ENCODE data around the gene CD200R1.

The CD200R1 gene, protein sequence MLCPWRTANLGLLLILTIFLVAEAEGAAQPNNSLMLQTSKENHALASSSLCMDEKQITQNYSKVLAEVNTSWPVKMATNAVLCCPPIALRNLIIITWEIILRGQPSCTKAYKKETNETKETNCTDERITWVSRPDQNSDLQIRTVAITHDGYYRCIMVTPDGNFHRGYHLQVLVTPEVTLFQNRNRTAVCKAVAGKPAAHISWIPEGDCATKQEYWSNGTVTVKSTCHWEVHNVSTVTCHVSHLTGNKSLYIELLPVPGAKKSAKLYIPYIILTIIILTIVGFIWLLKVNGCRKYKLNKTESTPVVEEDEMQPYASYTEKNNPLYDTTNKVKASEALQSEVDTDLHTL
- total RNA-seq: 15.0 to 24.5 reads per million in 2 donors

DNA sequence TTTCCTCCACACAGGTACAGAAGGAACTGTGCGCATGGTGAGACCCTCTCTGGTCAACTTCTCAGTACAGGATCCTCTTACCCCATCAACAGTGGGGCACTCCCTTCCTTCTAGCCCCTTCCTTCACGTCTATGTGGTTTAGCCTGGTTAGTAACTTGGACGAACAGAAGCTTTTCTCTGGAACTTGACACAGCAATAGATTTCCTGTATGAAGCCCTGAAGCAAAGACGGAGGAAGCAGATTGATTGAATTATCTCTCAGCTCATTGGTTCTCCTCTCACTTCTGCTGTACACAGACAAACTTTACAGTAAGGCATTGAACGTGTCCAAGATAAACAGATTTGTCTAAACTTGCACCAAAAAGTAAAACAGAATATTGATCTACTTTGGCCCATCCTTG is at the start of gene CD200R1:
TSS of gene CD200R1 (minus strand) at position 210 of the 400 bp plus-strand sequence. CDS start 246 bp downstream, outside the sequence.
- DNase-seq: no peak

DNA sequence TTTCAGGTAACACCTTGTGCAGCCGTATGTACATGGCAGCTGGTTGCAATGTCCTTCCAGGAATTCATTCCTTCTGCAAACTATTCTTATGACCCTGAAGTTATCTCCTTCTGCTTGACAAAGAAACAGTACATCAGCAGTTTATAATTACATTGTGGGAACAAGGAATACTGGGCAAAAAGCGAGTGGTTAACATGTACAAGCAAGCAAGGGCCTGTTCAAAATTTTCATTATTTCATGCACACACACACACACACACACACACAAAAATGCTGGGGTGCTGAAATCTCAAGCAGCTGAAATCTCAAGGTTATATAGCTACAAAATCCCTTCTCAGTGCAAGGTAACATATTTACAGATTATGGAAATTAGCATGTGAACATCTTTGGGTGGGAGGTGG is 46.6 kb upstream of the CD200R1 start:
- DNase-seq: no peak

DNA sequence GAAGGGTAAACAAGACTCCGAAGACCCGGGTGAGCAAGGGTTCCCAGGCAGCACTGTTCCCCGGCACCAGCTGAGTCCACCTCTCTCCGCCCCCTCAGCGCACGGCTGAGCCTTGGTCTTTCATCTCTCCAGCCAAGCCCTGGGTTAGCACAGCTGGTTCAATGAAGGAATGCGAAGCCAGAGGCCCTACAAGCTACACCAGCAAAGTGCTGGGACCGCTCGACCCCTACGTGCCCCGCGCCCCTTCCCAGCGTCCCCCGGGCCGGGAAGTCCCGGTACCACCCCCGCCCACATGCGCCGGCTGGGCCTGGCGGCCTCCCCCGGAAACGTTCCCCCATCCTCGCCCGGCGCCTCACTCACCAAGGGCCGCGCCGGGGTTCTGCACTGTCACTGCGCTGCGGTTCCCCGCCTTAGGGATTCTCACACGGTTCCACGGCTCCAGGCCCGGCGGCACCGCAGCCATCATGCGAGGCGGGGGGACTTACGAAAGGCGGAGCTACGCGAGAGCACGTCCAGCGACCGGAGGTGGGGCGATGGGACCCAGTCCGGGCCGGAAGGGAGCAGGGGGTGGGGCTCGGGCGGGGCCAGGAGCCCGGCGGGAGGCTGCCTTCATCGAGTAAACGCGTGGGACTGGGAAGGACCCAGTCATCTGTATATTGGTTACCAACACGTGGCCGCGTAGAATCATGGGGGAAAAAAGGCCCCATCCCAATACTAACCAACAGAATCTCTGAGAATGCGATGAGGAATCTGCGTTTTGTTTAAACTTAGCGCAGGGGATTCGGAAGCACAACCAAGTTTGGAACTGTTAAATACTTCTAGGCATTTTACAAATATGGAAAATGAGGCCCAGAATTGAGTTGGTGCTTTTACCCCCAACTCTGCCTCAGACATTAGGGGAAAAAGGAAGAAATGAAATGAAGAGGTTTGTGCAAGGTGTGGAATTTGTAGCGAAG is 44.6 kb upstream of the CD200R1 start:
- peak; percentile 84 for DNase-seq

DNA sequence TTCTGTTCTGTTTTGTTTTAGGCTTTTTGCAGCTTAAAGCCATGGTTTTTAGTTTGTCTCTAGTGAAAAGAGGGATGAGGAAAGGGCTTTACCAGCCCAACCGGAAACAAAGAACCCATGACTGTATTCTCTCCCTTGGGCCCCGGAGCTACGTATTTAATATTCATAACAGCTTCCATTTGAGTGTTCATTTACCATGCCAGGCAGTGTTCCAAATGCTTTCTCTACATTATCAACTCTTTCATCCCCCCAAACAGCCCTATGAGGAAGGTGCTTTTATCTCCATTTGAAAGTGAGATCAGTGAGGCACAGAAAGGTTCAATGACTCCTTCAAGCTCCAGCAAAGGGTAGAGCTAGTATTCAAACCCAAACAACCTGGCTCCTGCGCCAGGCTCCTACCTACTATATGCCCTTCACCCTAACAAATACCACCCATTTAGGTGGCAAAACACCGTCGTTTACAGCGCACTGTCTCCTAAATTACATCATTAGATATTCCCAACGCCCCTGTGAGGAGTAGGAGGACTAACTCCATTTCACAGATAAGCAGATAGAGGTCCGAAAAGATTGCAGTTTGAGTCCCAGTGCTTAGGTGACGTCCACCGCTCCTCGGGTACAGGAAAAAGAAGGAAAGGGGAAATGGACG is 43.8 kb upstream of the CD200R1 start:
- no peak for DNase-seq

DNA sequence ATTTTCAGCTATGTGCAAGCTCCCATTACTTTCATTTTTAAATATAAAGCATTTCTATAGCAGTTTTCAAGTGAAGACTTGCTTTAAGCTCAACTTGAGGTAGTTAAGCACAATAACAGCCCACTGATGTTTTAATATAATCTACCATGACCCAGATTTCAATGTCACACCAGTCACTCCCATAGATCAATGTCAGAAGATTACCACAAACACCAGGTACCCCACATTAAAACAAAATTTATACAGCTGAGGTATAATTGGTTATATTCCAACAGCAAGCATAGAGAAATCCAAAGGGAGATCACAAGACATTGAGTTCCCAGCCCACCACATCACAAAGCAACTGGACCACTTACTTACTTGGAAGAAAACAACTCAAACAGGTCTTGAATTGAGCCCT is 38.7 kb upstream of the CD200R1 start:
- no peak for DNase-seq

DNA sequence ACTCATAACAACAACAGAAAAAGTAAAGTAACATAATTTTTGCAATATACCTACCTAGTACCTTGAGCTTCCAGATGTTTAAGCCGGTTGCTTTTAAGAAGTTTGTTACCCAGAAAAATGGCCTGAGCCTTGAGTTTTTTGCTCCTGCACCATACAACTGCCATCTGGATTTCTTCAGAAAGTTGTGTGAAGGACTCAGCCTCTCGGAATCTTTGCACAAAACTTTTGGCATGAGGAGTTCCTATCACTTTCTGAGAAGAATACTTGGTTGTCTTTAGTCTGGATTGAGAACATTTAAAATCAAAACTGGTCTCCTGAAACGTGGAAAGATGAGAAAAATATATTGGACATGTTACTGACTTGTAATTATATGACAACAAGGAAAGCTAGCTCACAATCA is 33.2 kb upstream of the CD200R1 start:
- DNase-seq: no peak

DNA sequence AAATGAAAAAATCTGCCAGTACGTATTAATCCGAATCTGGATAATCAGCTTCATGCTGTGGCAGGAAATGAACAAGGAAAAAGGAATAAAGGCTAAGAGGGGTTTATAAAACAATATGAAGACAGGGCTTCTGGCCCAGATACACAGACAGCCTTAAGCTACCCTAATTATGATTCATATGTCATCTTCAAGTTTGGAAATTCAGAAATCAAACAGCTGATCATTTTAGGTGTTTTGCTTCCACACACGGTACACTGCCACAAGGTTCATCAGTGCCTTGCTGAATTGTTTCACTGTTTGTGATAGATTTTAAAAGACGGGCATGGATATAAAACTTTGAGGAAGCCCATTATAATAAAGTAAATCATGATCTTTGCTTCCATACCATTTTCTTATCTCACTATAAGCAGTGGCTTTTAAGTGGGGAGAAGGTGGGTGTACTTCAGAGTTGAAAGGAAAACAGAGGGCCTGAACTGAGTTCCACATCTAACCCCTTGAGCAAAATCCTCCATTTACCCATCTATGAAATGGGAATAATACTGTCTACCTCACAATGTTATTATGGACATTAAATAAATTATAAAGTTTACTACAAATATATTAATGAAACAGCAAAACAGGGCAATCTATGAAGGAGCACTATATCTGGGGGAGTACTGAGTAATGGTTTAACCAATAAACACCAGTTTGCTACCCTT is 31.6 kb upstream of the CD200R1 start:
- DNase-seq: no peak

DNA sequence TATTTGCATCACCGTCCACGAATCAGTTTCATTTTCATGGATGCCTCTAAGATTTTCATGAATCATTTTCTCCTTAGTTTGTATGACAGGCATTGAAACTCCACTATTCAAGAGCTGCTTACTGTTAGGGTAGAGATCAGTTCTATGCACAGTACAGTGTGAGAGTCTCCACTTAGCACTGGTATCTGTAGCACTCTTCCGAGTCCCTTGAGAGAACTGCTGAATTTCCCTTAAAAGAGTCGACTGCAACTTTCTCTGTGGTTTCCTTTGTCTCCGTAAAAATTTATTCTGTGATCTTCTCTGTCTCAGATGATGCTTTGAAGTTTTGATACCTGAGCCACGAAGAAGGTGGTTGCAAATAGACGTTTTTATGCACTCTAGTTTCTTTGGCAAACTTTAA is 30.7 kb upstream of the CD200R1 start:
- DNase-seq: no peak

DNA sequence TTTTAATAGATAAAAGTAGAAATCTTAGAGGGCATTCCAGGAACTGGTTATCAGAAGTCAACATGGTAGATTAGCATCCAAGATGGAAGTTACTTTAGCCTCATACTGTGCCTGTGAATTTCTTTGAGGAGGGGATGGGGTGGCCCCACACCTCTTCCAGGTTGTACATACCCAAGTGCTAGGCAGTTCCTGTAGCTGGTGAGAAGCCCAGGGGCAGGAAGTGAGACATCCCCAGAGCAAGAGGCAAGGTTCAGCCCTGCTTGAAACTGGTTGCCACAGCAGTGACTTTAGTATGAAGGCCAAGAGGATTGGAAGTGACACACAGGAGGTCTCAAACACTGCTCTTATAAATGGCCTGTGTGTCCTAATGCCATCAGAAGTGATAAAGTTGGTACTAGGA is 27.8 kb upstream of the CD200R1 start:
- DNase-seq: no peak

DNA sequence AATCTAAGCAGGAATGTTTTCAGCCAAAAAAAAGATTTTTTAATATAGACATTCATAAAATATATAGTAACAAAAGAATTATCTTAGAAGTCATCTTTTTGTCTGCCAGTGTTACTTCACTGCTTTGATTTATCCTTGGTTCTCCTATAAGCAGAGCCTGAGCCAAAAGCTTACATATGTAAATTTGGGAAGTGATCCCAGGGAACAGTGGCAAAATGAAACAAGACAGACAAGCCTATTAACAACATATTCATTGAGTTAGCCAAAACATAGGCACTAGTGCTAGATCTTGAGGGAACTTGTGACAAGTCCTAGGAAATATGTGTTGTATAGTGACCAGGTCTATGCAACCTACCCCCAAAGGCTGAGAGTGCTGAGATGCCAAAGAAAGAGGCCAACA is 27.1 kb upstream of the CD200R1 start:
- DNase-seq: no peak

DNA sequence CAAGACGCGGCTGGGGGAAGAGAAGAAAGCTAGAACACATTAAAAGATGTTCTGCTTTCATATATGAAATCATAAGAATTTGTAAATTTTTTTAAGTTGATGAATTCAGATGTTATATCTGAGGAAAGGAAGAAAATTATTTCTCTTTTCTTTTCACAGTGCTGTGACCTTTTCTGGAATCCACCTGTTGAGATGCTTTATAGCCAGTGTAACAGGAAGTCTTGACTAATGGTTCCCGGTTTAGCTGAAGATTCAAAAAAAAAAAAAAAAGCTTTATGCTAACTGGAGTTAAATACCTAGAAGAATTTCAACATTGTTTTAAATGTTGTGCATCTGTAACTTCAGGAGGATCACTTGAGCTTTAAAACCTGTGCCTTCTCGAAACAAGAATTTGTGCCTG is 25.8 kb upstream of the CD200R1 start:
- DNase-seq: no peak

DNA sequence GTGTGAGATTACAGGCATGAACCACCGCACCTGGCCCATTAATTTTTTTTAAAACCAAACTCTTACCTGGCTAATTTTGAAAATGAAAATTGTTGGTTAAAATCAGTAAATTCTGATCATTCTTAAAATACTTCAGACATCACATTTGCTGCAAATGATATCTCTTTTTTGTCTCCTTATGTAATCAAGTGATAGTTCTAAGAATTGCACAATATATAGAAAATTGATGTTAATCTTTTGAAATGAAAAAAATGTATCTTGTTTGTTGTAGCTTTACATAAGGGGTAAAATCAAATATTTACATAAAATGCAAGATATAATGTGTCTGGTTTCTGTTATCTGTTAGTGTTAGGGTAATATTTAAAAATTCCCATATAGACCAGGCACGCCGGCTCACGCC is 20.9 kb upstream of the CD200R1 start:
- DNase-seq: no peak

DNA sequence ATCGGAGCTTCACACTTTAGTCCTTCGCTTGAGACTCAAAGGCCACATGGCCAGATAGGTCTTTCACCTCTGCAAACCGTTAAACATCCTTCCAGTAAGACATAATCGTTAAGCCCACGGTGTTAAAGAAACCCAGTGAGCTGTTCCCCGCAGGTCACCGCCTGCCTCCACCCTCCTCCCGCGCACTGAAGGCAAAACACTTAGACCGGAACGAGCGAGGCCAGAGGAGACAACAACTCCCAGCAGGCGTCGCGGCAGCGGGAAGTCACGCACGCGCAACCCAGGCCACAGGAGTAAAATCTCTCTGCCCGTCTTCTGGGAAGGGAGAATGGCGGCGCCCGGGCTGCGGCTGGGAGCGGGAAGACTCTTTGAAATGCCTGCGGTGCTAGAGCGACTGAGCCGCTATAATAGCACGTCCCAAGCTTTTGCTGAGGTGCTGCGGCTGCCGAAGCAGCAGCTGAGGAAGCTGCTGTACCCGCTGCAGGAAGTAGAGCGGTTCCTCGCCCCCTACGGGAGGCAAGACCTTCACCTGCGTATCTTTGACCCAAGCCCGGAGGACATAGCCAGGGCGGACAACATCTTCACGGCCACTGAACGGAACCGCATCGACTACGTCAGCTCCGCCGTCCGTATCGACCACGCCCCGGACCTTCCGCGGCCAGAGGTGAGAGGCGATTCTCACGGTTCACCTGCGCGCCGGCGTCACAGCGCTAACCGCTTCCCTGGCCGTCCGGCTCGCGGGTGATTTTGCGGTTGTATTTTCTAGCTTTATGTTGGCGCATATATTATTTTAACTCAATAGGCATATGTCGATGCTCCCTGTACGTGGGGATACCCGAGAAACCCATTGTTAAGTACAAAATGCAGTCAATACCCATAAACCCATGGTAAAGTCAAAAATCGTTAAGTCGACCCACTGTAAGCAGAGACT is 16.0 kb upstream of the CD200R1 start, which contains the start of gene GTPBP8:
TSS of gene GTPBP8 (plus strand) at position 313 of the 931 bp plus-strand sequence. CDS start at position 329, 16 bp downstream.
- DNase-seq: peak; percentile 70

DNA sequence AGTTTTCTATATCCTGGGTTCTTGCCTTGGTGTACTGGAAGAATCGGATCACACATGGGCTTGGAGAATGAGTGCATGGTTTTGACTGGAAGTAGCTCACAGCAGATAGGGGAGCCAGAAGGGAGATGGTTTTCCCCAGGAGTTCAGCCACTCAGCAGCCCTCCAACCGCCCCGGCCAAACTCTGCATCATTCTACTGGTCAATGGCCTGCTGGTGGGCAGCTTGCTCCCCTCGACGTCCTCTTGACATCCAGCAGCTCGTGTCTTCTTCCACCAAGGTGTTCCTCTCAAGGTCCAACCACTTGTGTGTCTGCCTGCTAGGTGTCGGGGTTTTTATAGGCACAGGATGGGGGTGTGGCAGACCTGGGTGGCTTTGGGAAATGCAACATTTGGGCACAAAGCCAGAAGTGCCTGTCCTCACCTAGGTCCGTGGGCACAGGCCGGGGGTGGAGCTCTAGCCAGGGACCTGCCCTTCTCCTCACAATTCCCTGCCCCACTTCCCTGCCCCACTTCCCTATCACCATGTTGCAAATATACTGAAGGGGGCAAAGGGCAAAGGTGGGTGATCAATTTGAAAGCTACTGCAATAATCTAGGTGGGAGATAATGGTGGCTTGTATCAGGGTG is 12.9 kb upstream of the CD200R1 start:
- no peak for DNase-seq

DNA sequence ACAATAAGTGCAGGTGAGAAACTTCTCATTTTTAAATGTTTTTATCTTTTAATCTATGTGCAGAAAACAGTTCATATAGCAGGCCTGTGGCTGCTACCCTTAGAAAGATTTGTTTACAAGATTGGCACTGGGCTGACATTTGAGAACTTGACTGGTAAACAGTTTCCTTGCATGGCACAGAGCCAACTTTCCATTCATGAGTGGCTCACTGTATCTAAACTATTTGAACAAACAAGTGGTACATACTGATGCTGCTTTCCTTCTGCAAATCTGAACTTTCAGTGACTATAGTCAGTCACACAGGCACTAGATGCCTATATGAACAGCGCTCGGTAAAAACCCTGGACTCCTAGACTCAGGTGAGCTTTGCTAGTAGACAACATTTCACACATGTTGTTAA is 9.6 kb upstream of the CD200R1 start:
- DNase-seq: no peak

DNA sequence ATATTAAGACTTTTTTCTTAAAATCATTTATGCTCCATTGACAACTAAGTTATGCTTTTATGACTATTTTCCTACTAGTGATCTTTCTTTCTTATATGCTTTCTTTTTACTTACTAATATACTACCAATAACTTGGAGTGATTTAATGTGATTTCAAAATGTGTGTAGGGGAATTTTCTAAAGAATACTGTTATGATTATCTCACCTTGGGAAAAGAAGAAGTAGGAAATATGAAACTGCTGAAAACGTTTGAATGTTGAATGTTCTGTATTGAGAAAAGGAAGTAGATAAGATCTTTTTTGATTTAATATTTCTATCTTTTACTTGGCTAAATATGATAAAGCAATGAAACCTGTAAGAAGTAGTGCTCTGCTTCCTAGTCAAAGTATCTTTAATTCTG is 7.8 kb upstream of the CD200R1 start:
- no peak for DNase-seq

DNA sequence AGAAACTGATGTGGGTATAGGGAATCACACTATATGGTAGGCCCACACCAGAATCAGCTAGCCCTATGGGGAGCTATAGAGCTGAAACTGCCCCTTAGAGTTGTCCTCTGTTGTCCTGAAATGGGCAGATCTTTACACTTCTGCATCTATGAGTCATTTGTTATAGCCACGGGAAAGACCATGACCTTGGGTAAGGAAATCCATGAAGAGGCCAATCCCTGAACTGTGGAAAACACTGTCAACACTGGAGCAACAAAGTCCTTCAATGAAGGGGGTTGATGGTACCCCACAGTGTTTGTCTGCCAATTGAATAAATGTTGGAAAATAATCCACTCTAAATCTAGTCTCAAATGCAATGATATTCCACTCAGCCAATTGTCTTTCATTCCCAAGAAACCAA is 5.2 kb upstream of the CD200R1 start:
- no peak for DNase-seq

DNA sequence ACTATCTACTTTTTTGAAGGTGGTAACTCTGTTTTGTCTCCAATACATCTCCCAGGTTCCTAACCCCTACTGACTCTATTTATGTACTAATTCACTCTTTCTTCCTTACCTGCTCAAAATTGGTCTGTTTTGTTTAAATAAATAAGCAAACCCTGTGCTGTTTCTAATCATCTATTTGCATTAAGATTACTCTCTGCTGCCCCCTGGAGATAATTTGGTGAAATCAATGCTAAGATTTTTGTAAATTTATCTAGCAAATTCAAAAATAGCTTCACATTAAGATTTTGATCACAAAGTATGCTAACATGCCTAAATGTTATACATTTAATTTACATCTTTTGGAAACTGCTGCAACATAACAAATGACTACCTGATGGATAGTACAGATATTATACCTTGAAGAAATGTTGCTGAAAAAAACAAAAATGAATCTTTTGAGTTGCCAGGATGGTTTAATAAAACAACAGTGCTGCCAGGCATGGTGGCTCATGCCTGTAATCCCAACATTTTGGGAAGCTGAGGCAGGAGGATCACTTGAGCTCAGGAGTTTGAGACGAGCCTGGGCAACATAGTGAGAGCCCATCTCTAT is 4.4 kb upstream of the CD200R1 start:
- DNase-seq: no peak

DNA sequence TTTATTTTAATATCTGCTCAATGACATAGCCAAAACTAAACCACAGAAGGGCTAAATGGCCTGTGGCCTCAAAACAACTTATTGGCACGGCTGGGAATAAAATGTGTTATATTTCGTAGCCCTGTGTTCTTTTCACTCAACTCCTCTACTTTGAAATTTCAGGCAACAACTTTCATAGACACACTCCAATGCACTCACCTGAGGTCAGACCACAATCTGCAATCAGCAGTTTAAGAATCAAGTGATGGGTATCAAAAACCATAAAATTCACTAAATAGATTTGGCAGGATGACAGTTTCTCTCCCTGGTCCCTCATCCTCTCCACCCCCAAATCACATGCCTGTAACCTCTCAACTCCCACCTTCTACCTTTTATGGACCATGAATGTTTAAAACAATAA is 2.0 kb upstream of the CD200R1 start:
- no peak for DNase-seq

DNA sequence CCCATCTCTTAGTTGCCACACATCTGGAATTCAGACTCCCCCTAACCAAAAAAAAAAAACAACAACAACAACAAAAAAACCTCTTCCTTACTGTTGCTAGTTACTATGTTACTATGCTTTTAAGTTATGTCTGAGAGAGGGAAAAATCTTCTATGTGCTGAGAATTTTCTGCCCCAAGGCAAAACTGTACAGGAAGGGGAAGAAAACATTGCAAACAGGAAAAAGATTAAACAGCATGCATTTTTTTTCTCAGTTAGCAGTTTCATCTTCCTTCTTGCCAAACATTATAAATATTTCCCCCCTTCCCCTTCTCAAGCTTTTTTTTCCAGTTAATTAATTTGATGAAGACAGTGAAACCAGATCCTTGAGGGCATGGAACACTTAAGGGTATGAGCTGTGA is 1.1 kb upstream of the CD200R1 start:
- no peak for DNase-seq

DNA sequence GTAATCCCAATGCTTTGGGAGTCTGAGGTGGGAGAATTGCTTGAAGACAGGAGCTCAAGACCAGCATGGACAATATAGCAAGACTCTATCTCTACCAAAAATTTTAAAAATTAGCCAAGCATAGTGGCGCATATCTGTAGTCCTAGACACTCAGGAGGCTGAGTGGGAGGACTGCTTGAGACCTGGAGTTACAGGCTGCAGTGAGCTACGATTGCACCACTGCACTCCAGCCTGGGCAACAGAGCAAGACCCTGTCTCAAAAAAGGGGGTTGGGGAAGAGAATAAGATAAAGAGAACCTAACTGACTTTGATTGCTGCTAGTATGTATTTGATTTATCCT is 755 bp downstream of the CD200R1 start:
- DNase-seq: no peak

All from activated gamma-delta T cell (primary cell).